PC-9 (cell line): ENCODE results near the gene LYSMD2. TPM values are rescaled to one million over a fixed set of nuclear protein-coding genes. Genes with fewer than 3 reads are reported as not detected.

ENCODE experiments used
- BruUV-seq: library from RNA; stranded (reverse); fragments of 400-500 nt; replicated peaks from 2 replicates; lab custom pipeline; 2021; lab: Mats Ljungman, UMichigan
- CTCF ChIA-PET: fragments of 300-600 bp; sonication (Branson Sonifier 250); formaldehyde crosslinking; loops from one replicate; lab custom pipeline; 2022; ENCODE audit warnings: antibody characterized with exemption; lab: Charles Lee
- POLR2A ChIA-PET: fragments of 300-600 bp; sonication (Branson Sonifier 250); formaldehyde crosslinking; loops from one replicate; lab custom pipeline; 2022; ENCODE audit warnings: antibody characterized with exemption; ENCODE audit not compliant: unreplicated experiment; lab: Charles Lee
- DNase-seq, 2 experiments: peaks; one replicate each; pipeline versions ENCODE4 v3.0.0 to v3.0.0-alpha.2; 2015 to 2022; ENCODE audit warnings: mixed read lengths in 1 of 2
- H2AFZ ChIP-seq: fragments of 200-600 bp; sonication (generic); 2 replicates; pipeline ENCODE4 v1.8.1; 2017; ENCODE audit warnings: antibody characterized with exemption
- H3F3A ChIP-seq: fragments of 200-600 bp; sonication (generic); 2 replicates; pipeline ENCODE4 v1.8.1; 2017; ENCODE audit warnings: antibody characterized with exemption, mild to moderate bottlenecking, low read depth; ENCODE audit not compliant: insufficient read depth
- H3K27ac ChIP-seq: fragments of 200-600 bp; sonication (generic); 2 replicates; pipeline ENCODE4 v1.6.1; 2016; ENCODE audit warnings: mixed run types
- H3K27me3 ChIP-seq: fragments of 200-600 bp; sonication (generic); 2 replicates; pipeline ENCODE4 v1.6.1; 2016; ENCODE audit warnings: low read depth, mixed run types; ENCODE audit not compliant: insufficient read depth
- H3K36me3 ChIP-seq: fragments of 200-600 bp; sonication (generic); 2 replicates; pipeline ENCODE4 v1.6.1; 2016; ENCODE audit warnings: low read depth, mixed run types
- H3K4me1 ChIP-seq: fragments of 200-600 bp; sonication (generic); replicated peaks from 2 replicates; pipeline ENCODE4 v1.6.1; 2016; ENCODE audit warnings: mixed run types; ENCODE audit not compliant: insufficient read depth
- H3K4me2 ChIP-seq: fragments of 200-600 bp; sonication (generic); 2 replicates; pipeline ENCODE4 v1.6.1; 2017; ENCODE audit warnings: mixed run types
- H3K4me3 ChIP-seq: fragments of 200-600 bp; sonication (generic); 2 replicates; pipeline ENCODE4 v1.6.1; 2016; ENCODE audit warnings: mixed run types
- H3K79me2 ChIP-seq: fragments of 200-600 bp; sonication (generic); 2 replicates; pipeline ENCODE4 v1.6.1; 2017; ENCODE audit warnings: low read depth, mixed run types
- H3K9me2 ChIP-seq: fragments of 200-600 bp; sonication (generic); 2 replicates; pipeline ENCODE4 v1.8.1; 2017; ENCODE audit warnings: mild to moderate bottlenecking; ENCODE audit not compliant: insufficient read depth
- H3K9me3 ChIP-seq: fragments of 200-600 bp; sonication (generic); 2 replicates; pipeline ENCODE4 v1.8.1; 2016; ENCODE audit warnings: low read depth; ENCODE audit not compliant: insufficient read depth
- H4K20me1 ChIP-seq: fragments of 200-600 bp; sonication (generic); 2 replicates; pipeline ENCODE4 v1.8.1; 2017; ENCODE audit not compliant: insufficient read depth
- EZH2 ChIP-seq: fragments of 200-600 bp; sonication (generic); IDR thresholded peaks from 2 replicates; pipeline ENCODE4 v1.8.0; 2017; ENCODE audit warnings: antibody characterized with exemption, low read depth
- intact Hi-C: fragments of 100-400 bp; cut with micrococcal nuclease; formaldehyde crosslinking; loops from one replicate; pipeline ENCODE4 v1.10.0; 2022; ENCODE audit not compliant: unreplicated experiment
- total RNA-seq: library from RNA; stranded (reverse); gene quantifications from 2 replicates; pipeline ENCODE4 v1.2.3, GENCODE V29; 2021
- TF ChIP-seq, protein P1 (sequence below): fragments of 200-600 bp; sonication (generic); conservative IDR thresholded peaks from 2 replicates; pipeline ENCODE4 v1.6.1; 2017; ENCODE audit warnings: mixed run types, antibody characterized with exemption, mild to moderate bottlenecking, moderate library complexity

LYSMD2 gene
- total RNA-seq, 1 experiment from 2014 or later, result 11.1 TPM

DNA sequence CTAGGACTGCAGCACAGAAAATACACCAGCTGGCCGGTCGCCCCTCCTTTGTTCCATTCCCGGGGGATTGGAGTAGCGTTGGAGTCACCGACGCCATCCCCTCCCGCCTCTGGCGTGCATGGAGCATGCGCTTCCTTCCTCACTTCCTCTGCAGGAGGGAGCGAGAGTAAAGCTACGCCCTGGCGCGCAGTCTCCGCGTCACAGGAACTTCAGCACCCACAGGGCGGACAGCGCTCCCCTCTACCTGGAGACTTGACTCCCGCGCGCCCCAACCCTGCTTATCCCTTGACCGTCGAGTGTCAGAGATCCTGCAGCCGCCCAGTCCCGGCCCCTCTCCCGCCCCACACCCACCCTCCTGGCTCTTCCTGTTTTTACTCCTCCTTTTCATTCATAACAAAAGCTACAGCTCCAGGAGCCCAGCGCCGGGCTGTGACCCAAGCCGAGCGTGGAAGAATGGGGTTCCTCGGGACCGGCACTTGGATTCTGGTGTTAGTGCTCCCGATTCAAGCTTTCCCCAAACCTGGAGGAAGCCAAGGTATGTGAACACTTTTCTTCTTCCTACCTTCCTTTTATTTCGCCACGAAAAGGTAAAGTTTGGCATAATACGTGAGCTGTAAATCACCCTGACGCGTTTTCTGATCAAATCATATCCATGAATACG, 56.0 kb downstream of the LYSMD2 start, which contains the start of gene SCG3:
TSS of gene SCG3 (plus strand) at position 201 of the 661 bp plus-strand sequence. CDS start at position 454, 253 bp downstream.
- Histone ChIP-seq H2AFZ (no peak within 1 kb of the TSS), H3K9me2 (no peaks in the 10 kb centered on the region), H3F3A (no peaks in the 10 kb centered on the region), H3K4me1 (no peaks in the 10 kb centered on the region), H3K36me3 (no peaks in the 10 kb centered on the region), H3K27ac (no peak within 1 kb of the TSS), H4K20me1 (no peaks in the 10 kb centered on the region), H3K27me3 (peaks cover 6% of the 10 kb centered on the region; the same call in 1 of the 2 replicates), H3K4me3 (no peak within 1 kb of the TSS), H3K9me3 (no peaks in the 10 kb centered on the region), H3K4me2 (no peak within 1 kb of the TSS), H3K79me2 (no peaks in the 10 kb centered on the region)
- no peak for TF ChIP-seq EZH2
- TF ChIP-seq, protein P1, sequence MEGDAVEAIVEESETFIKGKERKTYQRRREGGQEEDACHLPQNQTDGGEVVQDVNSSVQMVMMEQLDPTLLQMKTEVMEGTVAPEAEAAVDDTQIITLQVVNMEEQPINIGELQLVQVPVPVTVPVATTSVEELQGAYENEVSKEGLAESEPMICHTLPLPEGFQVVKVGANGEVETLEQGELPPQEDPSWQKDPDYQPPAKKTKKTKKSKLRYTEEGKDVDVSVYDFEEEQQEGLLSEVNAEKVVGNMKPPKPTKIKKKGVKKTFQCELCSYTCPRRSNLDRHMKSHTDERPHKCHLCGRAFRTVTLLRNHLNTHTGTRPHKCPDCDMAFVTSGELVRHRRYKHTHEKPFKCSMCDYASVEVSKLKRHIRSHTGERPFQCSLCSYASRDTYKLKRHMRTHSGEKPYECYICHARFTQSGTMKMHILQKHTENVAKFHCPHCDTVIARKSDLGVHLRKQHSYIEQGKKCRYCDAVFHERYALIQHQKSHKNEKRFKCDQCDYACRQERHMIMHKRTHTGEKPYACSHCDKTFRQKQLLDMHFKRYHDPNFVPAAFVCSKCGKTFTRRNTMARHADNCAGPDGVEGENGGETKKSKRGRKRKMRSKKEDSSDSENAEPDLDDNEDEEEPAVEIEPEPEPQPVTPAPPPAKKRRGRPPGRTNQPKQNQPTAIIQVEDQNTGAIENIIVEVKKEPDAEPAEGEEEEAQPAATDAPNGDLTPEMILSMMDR, result no peak
- no TSS peak for BruUV-seq
- ChIA-PET CTCF (no interaction called here), POLR2A (no interaction called here)
- intact Hi-C loops, result no loop called here
- DNase-seq, result peak in 1 of 2 experiments; percentile 43

DNA sequence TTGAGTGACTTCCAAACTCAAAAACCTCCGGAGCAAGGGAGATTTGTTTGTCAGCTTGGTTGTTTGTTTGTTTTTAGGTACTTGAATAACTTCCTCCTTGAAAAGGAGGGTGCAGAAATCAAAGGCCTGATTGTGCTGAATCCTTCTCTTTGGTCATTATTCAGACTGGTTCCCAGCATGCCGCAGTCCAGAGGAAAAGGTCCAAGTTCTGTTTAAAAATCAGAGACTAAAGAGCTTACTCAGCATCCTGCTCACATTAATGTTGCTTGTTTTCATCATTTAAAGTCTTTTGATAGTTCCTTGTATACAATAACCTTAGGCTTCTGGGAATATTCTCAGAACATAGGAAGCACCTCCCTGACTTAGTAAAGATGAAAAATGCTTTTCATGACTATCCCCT, 57.1 kb downstream of the LYSMD2 start:
- Histone ChIP-seq H3K79me2 (no peaks in the 10 kb centered on the region), H3K27me3 (peaks cover 3% of the 10 kb centered on the region; the same call in 1 of the 2 replicates), H3K4me3 (no peak overlapping the region), H3K27ac (no peak overlapping the region), H4K20me1 (no peaks in the 10 kb centered on the region), H3K36me3 (no peaks in the 10 kb centered on the region), H3F3A (no peaks in the 10 kb centered on the region), H3K9me3 (no peaks in the 10 kb centered on the region), H3K4me2 (no peak overlapping the region), H3K9me2 (no peaks in the 10 kb centered on the region), H3K4me1 (no peaks in the 10 kb centered on the region), H2AFZ (no peak overlapping the region)
- TF ChIP-seq, protein P1, result no peak
- no peak for TF ChIP-seq EZH2
- POLR2A ChIA-PET, result no interaction called here
- no peak for DNase-seq
- no TSS peak for BruUV-seq
- CTCF ChIA-PET, result no interaction called here
- intact Hi-C loops, result no loop called here

DNA sequence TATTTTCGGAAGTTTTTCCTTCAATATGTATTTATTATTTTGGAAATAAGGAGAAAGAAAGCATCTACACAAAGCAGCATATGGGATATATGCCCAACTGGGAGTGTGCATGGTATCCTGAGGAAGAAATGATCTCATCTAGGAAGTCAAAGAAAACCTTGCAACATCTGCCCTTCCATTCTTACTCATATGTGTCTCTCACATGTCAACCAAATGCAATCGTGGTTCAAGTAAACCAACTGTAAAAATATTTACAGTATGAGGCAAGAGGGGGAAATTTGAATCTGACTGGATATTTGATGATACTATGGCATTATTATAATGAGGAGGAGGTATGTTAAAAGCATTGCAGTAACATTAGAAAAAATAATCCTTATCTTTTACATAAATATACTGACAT, 59.4 kb downstream of the LYSMD2 start:
- no peak for DNase-seq
- CTCF ChIA-PET, result no interaction called here
- H3K4me2 ChIP-seq, result no peak overlapping the region
- H3K4me1 ChIP-seq, result no peaks in the 10 kb centered on the region
- TF ChIP-seq, protein P1, result no peak
- no peak for TF ChIP-seq EZH2
- BruUV-seq, result no TSS peak
- H3F3A ChIP-seq, result no peaks in the 10 kb centered on the region
- H3K79me2 ChIP-seq, result no peaks in the 10 kb centered on the region
- intact Hi-C loops, result no loop called here
- POLR2A ChIA-PET, result no interaction called here
- no peak overlapping the region for H3K4me3 ChIP-seq
- H3K36me3 ChIP-seq, result no peaks in the 10 kb centered on the region
- H3K9me3 ChIP-seq, result no peaks in the 10 kb centered on the region
- no peak overlapping the region for H3K27ac ChIP-seq
- no peaks in the 10 kb centered on the region for H3K9me2 ChIP-seq
- H3K27me3 ChIP-seq, result no peaks in the 10 kb centered on the region
- no peaks in the 10 kb centered on the region for H4K20me1 ChIP-seq
- H2AFZ ChIP-seq, result no peak overlapping the region
